ENCODE data around the gene RPS2. TPM values are rescaled to one million over a fixed set of nuclear protein-coding genes. Genes with fewer than 3 reads are reported as not detected.

RPS2 gene
- total RNA-seq, 2 donors from 2014 or later: 782 to 1,247 TPM

GRCh38 chr16:1918351-1919326, 46.0 kb downstream of the RPS2 start, which contains the start of gene HS3ST6:
TSS of gene HS3ST6 (minus strand) at chr16:1918415. CDS start at chr16:1918323, 92 bp downstream.
- no peak for DNase-seq (ENCODE audit: low spot score)
- H3K4me1 ChIP-seq: peaks cover 0 to 11% of the 10 kb centered on the region in 2 donors
- no peak for TF ChIP-seq CTCF (IDR thresholded peaks at IDR 0.05)
- H3K27ac ChIP-seq: no peak within 1 kb of the TSS
- H3K27me3 ChIP-seq: peaks cover 13 to 33% of the 10 kb centered on the region in 2 donors
- peak within 1 kb of the TSS in 1 of 2 donors; percentile 27 for H3K4me3 ChIP-seq
- no peaks in the 10 kb centered on the region for H3K9me3 ChIP-seq
- no peaks in the 10 kb centered on the region for H3K36me3 ChIP-seq

- Histone ChIP-seq H3K27ac (no peak overlapping the region), H3K4me1 (peaks cover 0 to 7% of the 10 kb centered on the region in 2 donors), H3K27me3 (peaks cover 13 to 33% of the 10 kb centered on the region in 2 donors), H3K9me3 (no peaks in the 10 kb centered on the region), H3K36me3 (no peaks in the 10 kb centered on the region), H3K4me3 (no peak overlapping the region)
- no peak for DNase-seq (ENCODE audit: low spot score)
- TF ChIP-seq CTCF (IDR thresholded peaks at IDR 0.05): no peak
Measured at GRCh38 chr16:1917665-1918350, 46.8 kb downstream of the RPS2 start.

DNA sequence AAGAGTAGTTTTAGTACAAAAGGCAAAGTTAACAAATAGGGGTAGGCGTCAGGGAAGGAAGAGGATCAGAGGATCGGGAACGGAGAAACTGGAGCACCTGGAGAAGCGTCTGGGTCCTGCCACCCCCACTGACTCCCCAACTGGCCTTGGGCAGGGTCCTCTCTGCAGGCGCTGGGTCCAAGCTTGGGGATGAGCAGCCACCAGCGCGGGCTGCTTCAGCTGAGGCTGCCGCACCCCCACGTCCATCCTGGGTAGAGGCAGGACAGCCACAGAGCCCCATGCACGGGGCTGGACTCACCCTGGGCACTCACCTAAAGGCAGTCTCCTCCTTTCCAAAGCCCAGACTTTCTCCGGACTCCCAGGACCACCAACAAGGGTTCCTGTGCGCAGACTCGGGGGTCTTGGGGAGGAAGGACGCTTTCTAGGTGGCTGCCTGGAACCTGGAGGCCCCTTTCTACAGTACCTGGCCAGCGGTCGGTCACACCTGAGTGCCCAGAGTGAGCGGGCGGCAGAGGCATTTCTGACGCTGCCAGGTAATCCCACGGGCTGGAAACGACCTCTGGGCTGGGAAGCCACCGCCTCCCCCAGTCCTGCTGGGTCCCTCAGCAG, 47.5 kb downstream of the RPS2 start:
- Histone ChIP-seq H3K36me3 (no peaks in the 10 kb centered on the region), H3K4me1 (peaks cover 0 to 7% of the 10 kb centered on the region in 2 donors), H3K4me3 (no peak overlapping the region), H3K27me3 (peaks cover 13 to 33% of the 10 kb centered on the region in 2 donors), H3K9me3 (no peaks in the 10 kb centered on the region), H3K27ac (no peak overlapping the region)
- no peak for TF ChIP-seq CTCF (IDR thresholded peaks at IDR 0.05)
- no peak for DNase-seq (ENCODE audit: low spot score)

- Histone ChIP-seq H3K4me3 (no peak overlapping the region), H3K9me3 (no peaks in the 10 kb centered on the region), H3K36me3 (no peaks in the 10 kb centered on the region), H3K27me3 (peaks cover 13 to 30% of the 10 kb centered on the region in 2 donors), H3K27ac (no peak overlapping the region), H3K4me1 (peaks cover 0 to 7% of the 10 kb centered on the region in 2 donors)
- TF ChIP-seq CTCF (IDR thresholded peaks at IDR 0.05): no peak
- no peak for DNase-seq (ENCODE audit: low spot score)
Measured at GRCh38 chr16:1916640-1916990, 48.0 kb downstream of the RPS2 start.

GRCh38 chr16:1915732-1916639, 48.6 kb downstream of the RPS2 start:
- DNase-seq (ENCODE audit: low spot score): no peak
- Histone ChIP-seq H3K36me3 (no peaks in the 10 kb centered on the region), H3K4me1 (peaks cover 0 to 7% of the 10 kb centered on the region in 2 donors), H3K9me3 (no peaks in the 10 kb centered on the region), H3K4me3 (no peak overlapping the region), H3K27me3 (peaks cover 13 to 29% of the 10 kb centered on the region in 2 donors), H3K27ac (no peak overlapping the region)
- no peak for TF ChIP-seq CTCF (IDR thresholded peaks at IDR 0.05)
